22Rv1 (cell line): ENCODE measurements around the gene ZSWIM7.

Experiments used
- ZFX ChIP-seq: fragments of 450-650 bp; IDR thresholded peaks from 2 replicates; pipeline ENCODE4 v1.6.1; 2017; ENCODE audit warnings: antibody characterized with exemption, borderline replicate concordance
- TF ChIP-seq, protein P1 (sequence below): fragments of 450-650 bp; IDR thresholded peaks from 2 replicates; pipeline ENCODE4 v1.5.1; 2017; ENCODE audit warnings: mild to moderate bottlenecking

DNA sequence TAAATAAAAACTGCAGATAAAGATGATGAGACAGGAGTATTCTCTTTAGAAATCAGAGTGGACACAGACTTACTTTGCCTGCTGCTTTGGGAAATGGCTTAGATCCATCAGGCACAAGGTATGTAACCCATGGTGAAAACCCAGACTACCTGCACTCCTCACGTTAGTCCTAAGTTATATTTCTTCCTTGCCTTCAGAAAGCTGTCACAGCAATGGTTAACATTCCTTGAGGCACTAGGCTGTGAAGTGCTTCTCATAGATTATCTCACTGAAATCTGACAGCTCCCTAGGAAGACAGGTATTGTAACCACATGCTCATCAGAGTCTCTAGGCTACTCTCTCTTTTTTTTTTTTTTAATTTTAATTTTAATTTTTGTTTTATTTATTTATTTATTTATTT, 20.9 kb downstream of the ZSWIM7 start:
- TF ChIP-seq, protein P1, sequence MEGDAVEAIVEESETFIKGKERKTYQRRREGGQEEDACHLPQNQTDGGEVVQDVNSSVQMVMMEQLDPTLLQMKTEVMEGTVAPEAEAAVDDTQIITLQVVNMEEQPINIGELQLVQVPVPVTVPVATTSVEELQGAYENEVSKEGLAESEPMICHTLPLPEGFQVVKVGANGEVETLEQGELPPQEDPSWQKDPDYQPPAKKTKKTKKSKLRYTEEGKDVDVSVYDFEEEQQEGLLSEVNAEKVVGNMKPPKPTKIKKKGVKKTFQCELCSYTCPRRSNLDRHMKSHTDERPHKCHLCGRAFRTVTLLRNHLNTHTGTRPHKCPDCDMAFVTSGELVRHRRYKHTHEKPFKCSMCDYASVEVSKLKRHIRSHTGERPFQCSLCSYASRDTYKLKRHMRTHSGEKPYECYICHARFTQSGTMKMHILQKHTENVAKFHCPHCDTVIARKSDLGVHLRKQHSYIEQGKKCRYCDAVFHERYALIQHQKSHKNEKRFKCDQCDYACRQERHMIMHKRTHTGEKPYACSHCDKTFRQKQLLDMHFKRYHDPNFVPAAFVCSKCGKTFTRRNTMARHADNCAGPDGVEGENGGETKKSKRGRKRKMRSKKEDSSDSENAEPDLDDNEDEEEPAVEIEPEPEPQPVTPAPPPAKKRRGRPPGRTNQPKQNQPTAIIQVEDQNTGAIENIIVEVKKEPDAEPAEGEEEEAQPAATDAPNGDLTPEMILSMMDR: no peak
- TF ChIP-seq ZFX: no peak
